Measurements from ENCODE around the gene GLT6D1. TPM values are rescaled to one million over a fixed set of nuclear protein-coding genes. Genes with fewer than 3 reads are reported as not detected.

Gene GLT6D1
- total and polyA plus RNA-seq, 2 of the 8 experiments (the other 6 are each of a cell fraction or from before 2014, with no cell fraction given), result 1.3 to 2.1 TPM

DNA sequence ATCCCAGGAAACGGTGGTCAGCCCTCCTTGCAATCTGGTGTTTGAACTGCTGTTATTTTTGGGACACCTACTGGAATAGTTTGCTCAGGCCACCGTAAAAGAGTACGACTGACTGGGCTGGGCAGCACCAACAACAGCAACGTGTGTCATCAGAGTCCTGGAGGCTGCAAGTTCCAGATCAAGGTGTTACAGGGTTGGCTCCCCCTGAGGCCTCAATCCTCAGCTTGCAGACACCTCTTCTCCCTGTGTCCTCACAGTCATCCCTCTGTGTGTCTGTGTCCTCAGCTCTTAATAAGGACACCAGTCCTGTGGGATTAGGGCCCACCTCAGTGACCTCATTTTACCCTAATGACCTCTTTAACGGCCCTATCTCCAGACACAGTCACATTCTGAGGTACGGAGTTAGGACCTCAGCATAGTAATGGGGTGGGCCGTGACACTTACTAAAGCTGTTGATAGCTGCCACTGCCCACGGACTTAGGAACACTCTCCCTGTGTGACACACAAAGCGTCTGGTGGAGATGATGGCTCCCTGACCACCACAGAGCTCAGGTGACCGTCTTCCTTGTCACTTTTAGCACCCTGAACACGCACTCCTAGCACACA, 16.8 kb downstream of the GLT6D1 start (continued):
- TF ChIP-seq KDM4A (IDR thresholded peaks at IDR 0.05; ENCODE audit: low read depth, low read length, severe bottlenecking) (no peak), BACH1 (IDR thresholded peaks at IDR 0.05; ENCODE audit: low read length) (no peak), EZH2 (IDR thresholded peaks at IDR 0.05; ENCODE audit: low read depth, low read length, severe bottlenecking) (no peak), SUZ12 (IDR thresholded peaks at IDR 0.05; ENCODE audit: low read length) (no peak), HDAC2 (IDR thresholded peaks at IDR 0.05; ENCODE audit: borderline replicate concordance in 1 of 2, low read depth in 2 of 2, low read length in 2 of 2) (no peak)

All from H1 (cell line).